Bronchial epithelial cell (primary cell): ENCODE data around the gene NPIPB2. TPM values are rescaled to one million over a fixed set of nuclear protein-coding genes. Genes with fewer than 3 reads are reported as not detected.

ENCODE experiments used
- DNase-seq: peaks from one replicate; pipeline ENCODE4 v3.0.0-alpha.2; 2010; ENCODE audit warnings: low read depth
- FAIRE-seq: peaks from 2 replicates; lab custom pipeline; 2011; peaks lifted over from hg19 to GRCh38; lab: Jason Lieb, UNC
- H3K27me3 ChIP-seq: 2 replicates; pipeline ENCODE4 v1.5.1; 2011; ENCODE audit warnings: low read length; ENCODE audit not compliant: control insufficient read depth, insufficient read depth
- H3K36me3 ChIP-seq: 2 replicates; pipeline ENCODE4 v1.5.1; 2011; ENCODE audit warnings: low read length; ENCODE audit not compliant: control insufficient read depth, insufficient read depth
- H3K4me3 ChIP-seq: 2 replicates; pipeline ENCODE4 v1.5.1; 2011; ENCODE audit warnings: mild to moderate bottlenecking, low read depth, low read length, control low read depth
- total RNA-seq: library from RNA; depleted of rRNA; stranded (reverse); fragments of >200 nt; gene quantifications from 2 replicates; pipeline ENCODE4 v1.2.1, GENCODE V29; 2014
- TF ChIP-seq, protein P1 (sequence below): IDR thresholded peaks from 2 replicates; pipeline ENCODE4 v1.5.1; 2011; ENCODE audit warnings: mild to moderate bottlenecking, moderate library complexity, low read length, control low read depth, inconsistent platforms; ENCODE audit not compliant: insufficient read depth, severe bottlenecking

The NPIPB2 gene
- total RNA-seq, 1 donor from 2014 or later = 3.2 TPM

DNA sequence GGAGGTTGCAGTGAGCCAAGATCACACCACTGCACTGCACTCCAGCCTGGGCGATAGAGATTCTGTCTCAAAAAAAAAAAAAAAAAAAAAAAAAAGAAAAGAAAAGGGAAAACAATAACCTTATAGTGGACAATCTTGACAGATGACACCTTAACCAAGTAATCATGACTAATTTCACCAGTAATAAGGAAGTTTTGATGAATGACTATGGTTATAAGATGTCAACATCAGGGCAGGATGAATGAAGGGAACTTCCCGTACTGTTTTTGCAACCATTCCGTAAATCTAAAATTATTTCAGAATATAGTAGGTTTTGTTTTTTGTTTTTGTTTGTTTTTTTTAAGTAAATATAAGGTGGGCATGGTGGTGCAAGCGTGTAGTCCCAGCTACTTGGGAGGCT, 49.1 kb downstream of the NPIPB2 start:
- FAIRE-seq (no peak), DNase-seq (no peak)
- peaks cover 12% of the 10 kb centered on the region for H3K36me3 ChIP-seq
- no peak overlapping the region for H3K4me3 ChIP-seq
- TF ChIP-seq, protein P1, sequence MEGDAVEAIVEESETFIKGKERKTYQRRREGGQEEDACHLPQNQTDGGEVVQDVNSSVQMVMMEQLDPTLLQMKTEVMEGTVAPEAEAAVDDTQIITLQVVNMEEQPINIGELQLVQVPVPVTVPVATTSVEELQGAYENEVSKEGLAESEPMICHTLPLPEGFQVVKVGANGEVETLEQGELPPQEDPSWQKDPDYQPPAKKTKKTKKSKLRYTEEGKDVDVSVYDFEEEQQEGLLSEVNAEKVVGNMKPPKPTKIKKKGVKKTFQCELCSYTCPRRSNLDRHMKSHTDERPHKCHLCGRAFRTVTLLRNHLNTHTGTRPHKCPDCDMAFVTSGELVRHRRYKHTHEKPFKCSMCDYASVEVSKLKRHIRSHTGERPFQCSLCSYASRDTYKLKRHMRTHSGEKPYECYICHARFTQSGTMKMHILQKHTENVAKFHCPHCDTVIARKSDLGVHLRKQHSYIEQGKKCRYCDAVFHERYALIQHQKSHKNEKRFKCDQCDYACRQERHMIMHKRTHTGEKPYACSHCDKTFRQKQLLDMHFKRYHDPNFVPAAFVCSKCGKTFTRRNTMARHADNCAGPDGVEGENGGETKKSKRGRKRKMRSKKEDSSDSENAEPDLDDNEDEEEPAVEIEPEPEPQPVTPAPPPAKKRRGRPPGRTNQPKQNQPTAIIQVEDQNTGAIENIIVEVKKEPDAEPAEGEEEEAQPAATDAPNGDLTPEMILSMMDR = no peak
- no peaks in the 10 kb centered on the region for H3K27me3 ChIP-seq

GRCh38 chr16:11890231-11890965, 51.4 kb downstream of the NPIPB2 start:
- TF ChIP-seq, protein P1 = no peak
- Histone ChIP-seq H3K27me3 (no peaks in the 10 kb centered on the region), H3K4me3 (no peak overlapping the region), H3K36me3 (peaks cover 16% of the 10 kb centered on the region)
- FAIRE-seq = no peak
- DNase-seq = no peak

GRCh38 chr16:11886881-11887280, 55.0 kb downstream of the NPIPB2 start:
- H3K36me3 ChIP-seq = peaks cover 14% of the 10 kb centered on the region
- H3K27me3 ChIP-seq = no peaks in the 10 kb centered on the region
- FAIRE-seq = no peak
- TF ChIP-seq, protein P1 = no peak
- DNase-seq = no peak
- no peak overlapping the region for H3K4me3 ChIP-seq

DNA sequence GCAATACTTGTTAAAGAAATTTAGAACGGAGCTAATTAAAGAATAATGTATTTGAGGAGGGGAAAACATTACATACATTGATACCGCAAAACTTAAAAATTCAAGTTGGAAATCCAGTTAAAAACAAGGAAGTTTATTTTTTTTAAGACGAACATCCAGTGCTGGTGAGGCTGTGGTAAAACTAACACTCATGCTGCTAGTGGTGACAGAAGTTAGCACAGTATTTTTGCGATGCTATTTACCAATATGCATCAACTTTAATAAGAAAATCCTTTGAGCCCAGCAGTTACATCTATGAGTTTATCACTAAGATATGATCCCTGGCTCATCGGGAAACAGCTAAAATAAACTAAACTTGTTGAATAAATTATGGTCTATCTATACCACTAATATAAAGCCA, 57.8 kb downstream of the NPIPB2 start:
- H3K36me3 ChIP-seq = peaks cover 13% of the 10 kb centered on the region
- no peak for FAIRE-seq

GRCh38 chr16:11880007-11880406, 61.8 kb downstream of the NPIPB2 start:
- peak; percentile 72 for DNase-seq
- H3K36me3 ChIP-seq = peaks cover 12% of the 10 kb centered on the region
- no peak overlapping the region for H3K4me3 ChIP-seq
- FAIRE-seq = no peak
- TF ChIP-seq, protein P1 = no peak
- H3K27me3 ChIP-seq = no peaks in the 10 kb centered on the region

More for the DNA sequence above, 57.8 kb downstream of the NPIPB2 start:
- TF ChIP-seq, protein P1 = no peak
- no peak for DNase-seq
- H3K27me3 ChIP-seq = no peaks in the 10 kb centered on the region
- H3K4me3 ChIP-seq = no peak overlapping the region

GRCh38 chr16:11877374-11877773, 64.5 kb downstream of the NPIPB2 start:
- H3K4me3 ChIP-seq = no peak overlapping the region
- FAIRE-seq (no peak), DNase-seq (no peak)
- TF ChIP-seq, protein P1 = no peak
- H3K36me3 ChIP-seq = peaks cover 13% of the 10 kb centered on the region
- no peaks in the 10 kb centered on the region for H3K27me3 ChIP-seq
